Panc1 (cell line): ENCODE measurements around the gene PNMA6F.

ENCODE experiments used
- POLR2AphosphoS5 ChIP-seq: IDR thresholded peaks from 2 replicates; pipeline ENCODE4 v1.6.1; 2012; ENCODE audit warnings: mild to moderate bottlenecking, low read depth, low read length, moderate library complexity
- TF ChIP-seq, protein P1 (sequence below): fragments of 450-650 bp; IDR thresholded peaks from 2 replicates; pipeline ENCODE4 v1.5.1; 2017; ENCODE audit warnings: mild to moderate bottlenecking
- TF ChIP-seq, protein P2 (sequence below), 2 experiments: IDR thresholded peaks; 2 replicates each; pipeline ENCODE4 v1.6.1; 2011 to 2012; ENCODE audit warnings: low read depth in 2 of 2, control low read depth in 1 of 2, low read length in 1 of 2, mild to moderate bottlenecking in 1 of 2, moderate library complexity in 1 of 2; ENCODE audit not compliant: insufficient read depth in 1 of 2

DNA sequence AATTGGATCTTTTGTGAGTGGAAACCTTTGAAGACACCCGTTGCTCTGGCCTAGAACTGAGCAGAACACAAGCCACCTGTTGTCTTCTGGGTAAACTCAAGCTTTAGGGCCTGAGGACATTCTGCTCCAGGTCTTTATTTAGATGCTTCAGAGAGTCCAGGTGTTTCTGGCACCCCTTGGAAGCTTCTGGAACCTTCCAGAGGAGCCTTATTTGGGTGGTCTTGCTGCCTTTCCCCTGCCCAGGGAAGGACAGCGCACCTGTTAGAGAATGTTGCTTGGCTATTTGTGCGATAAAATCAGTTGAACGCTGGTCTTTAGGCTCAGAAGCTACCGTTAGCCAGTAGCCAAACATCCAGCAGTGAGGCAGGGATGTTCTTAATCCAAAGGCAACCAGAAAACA lies 15.4 kb upstream of the PNMA6F start:
- TF ChIP-seq POLR2AphosphoS5, result no peak
- TF ChIP-seq, protein P1, sequence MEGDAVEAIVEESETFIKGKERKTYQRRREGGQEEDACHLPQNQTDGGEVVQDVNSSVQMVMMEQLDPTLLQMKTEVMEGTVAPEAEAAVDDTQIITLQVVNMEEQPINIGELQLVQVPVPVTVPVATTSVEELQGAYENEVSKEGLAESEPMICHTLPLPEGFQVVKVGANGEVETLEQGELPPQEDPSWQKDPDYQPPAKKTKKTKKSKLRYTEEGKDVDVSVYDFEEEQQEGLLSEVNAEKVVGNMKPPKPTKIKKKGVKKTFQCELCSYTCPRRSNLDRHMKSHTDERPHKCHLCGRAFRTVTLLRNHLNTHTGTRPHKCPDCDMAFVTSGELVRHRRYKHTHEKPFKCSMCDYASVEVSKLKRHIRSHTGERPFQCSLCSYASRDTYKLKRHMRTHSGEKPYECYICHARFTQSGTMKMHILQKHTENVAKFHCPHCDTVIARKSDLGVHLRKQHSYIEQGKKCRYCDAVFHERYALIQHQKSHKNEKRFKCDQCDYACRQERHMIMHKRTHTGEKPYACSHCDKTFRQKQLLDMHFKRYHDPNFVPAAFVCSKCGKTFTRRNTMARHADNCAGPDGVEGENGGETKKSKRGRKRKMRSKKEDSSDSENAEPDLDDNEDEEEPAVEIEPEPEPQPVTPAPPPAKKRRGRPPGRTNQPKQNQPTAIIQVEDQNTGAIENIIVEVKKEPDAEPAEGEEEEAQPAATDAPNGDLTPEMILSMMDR, result no peak
- TF ChIP-seq, protein P2, sequence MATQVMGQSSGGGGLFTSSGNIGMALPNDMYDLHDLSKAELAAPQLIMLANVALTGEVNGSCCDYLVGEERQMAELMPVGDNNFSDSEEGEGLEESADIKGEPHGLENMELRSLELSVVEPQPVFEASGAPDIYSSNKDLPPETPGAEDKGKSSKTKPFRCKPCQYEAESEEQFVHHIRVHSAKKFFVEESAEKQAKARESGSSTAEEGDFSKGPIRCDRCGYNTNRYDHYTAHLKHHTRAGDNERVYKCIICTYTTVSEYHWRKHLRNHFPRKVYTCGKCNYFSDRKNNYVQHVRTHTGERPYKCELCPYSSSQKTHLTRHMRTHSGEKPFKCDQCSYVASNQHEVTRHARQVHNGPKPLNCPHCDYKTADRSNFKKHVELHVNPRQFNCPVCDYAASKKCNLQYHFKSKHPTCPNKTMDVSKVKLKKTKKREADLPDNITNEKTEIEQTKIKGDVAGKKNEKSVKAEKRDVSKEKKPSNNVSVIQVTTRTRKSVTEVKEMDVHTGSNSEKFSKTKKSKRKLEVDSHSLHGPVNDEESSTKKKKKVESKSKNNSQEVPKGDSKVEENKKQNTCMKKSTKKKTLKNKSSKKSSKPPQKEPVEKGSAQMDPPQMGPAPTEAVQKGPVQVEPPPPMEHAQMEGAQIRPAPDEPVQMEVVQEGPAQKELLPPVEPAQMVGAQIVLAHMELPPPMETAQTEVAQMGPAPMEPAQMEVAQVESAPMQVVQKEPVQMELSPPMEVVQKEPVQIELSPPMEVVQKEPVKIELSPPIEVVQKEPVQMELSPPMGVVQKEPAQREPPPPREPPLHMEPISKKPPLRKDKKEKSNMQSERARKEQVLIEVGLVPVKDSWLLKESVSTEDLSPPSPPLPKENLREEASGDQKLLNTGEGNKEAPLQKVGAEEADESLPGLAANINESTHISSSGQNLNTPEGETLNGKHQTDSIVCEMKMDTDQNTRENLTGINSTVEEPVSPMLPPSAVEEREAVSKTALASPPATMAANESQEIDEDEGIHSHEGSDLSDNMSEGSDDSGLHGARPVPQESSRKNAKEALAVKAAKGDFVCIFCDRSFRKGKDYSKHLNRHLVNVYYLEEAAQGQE (IDR thresholded peaks at IDR 0.05; ENCODE audit: insufficient read depth in 1 of 2, low read depth in 2 of 2, low read length in 1 of 2), result no peak
